ENCODE measurements around the gene HFE.
"Not testable (repeated sequence)": the region's sequence is repeated elsewhere in the genome, so short reads cannot be mapped to it uniquely, and the experiment has no call there.

DNA sequence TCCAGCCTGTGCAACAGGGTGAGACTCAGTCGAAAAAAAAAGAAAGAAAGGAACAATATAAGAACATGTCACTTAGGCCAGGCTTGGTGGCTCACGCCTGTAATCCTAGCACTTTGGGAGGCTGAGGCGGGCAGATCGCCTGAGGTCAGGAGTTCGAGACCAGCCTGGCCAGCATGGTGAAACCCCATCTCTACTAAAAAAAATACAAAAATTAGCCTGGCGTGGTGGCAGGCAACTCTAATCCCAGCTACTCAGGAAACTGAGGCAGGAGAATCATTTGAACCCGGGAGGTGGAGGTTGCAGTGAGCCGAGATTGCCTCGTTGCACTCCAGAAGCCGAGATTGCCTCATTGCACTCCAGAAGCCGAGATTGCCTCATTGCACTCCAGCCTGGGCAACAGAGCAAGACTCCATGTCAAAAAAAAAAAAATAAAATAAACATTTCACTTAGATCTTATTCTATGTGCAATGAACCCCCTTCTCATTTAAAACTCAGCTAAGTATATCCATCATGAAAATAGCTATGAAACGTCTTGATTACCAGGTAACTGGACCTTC lies 28.7 kb upstream of the HFE start:
- TF ChIP-seq CTCF (conservative IDR thresholded peaks at IDR 0.05; ENCODE audit: low read length); EZH2phosphoT487 (IDR thresholded peaks at IDR 0.05; ENCODE audit: borderline replicate concordance, low read depth, low read length): not testable (repeated sequence)

Data from OCI-LY7 (cell line).